HG03159 (cell line): ENCODE measurements around the gene HRH2.

ENCODE experiments used
- ATAC-seq: cut with Tn5 transposase; IDR thresholded peaks from one replicate; pipeline ENCODE4 v1.9.1; 2021; ENCODE audit warnings: mild to moderate bottlenecking, moderate library complexity; ENCODE audit not compliant: unreplicated experiment

HRH2 gene

GRCh38 chr5:175690586-175690985 is 32.7 kb downstream of the HRH2 start:
- no peak for ATAC-seq

- no peak for ATAC-seq
These were observed 33.9 kb downstream of the HRH2 start for GRCh38 chr5:175691761-175692160.

GRCh38 chr5:175692235-175692995 is 34.5 kb downstream of the HRH2 start:
- ATAC-seq = no peak

GRCh38 chr5:175692996-175693710 is 35.3 kb downstream of the HRH2 start:
- ATAC-seq = no peak

GRCh38 chr5:175693741-175694140 is 35.9 kb downstream of the HRH2 start:
- no peak for ATAC-seq

- no peak for ATAC-seq
These were observed 36.7 kb downstream of the HRH2 start for GRCh38 chr5:175694371-175695160.

- ATAC-seq = no peak
These were observed 37.6 kb downstream of the HRH2 start for GRCh38 chr5:175695161-175696126.

- no peak for ATAC-seq
These were observed 38.4 kb downstream of the HRH2 start for GRCh38 chr5:175696139-175696854.

- no peak for ATAC-seq
These were observed 39.0 kb downstream of the HRH2 start for GRCh38 chr5:175696855-175697198.

- no peak for ATAC-seq
These were observed 40.0 kb downstream of the HRH2 start for GRCh38 chr5:175697846-175698245.

- no peak for ATAC-seq
These were observed 40.7 kb downstream of the HRH2 start for GRCh38 chr5:175698401-175699115.

- no peak for ATAC-seq
These were observed 43.1 kb downstream of the HRH2 start for GRCh38 chr5:175700991-175701390.

- ATAC-seq = no peak
These were observed 43.9 kb downstream of the HRH2 start for GRCh38 chr5:175701797-175702196.

GRCh38 chr5:175706499-175706898 is 48.6 kb downstream of the HRH2 start:
- ATAC-seq = no peak

- no peak for ATAC-seq
These were observed 50.0 kb downstream of the HRH2 start for GRCh38 chr5:175707751-175708375.

GRCh38 chr5:175709276-175709781 is 51.5 kb downstream of the HRH2 start:
- ATAC-seq = no peak

GRCh38 chr5:175710326-175710725 is 52.5 kb downstream of the HRH2 start:
- no peak for ATAC-seq

- no peak for ATAC-seq
These were observed 53.2 kb downstream of the HRH2 start for GRCh38 chr5:175711031-175711430.
